Heart right ventricle (tissue), 16 donors: ENCODE data around the gene IQGAP2. TPM values are rescaled to one million over a fixed set of nuclear protein-coding genes. Genes with fewer than 3 reads are reported as not detected.

Experiments used
- ATAC-seq, 8 donors: fragments of 200-7000 bp; cut with Tn5 transposase; one replicate each; pipeline ENCODE4 v1.9.1; 2020; ENCODE audit warnings: mild to moderate bottlenecking in 8 of 8, moderate library complexity in 8 of 8, moderate number of reproducible peaks in 1 of 8
- DNase-seq, 2 donors: peaks; one replicate each; pipeline ENCODE4 v3.0.0-alpha.2; 2020
- H3K27ac ChIP-seq, 10 donors: fragments of 200-600 bp; sonication (generic) in 2 of 10; one replicate each; pipeline versions ENCODE4 v1.5.0 to v1.8.0; 2020 to 2022; ENCODE audit warnings: mild to moderate bottlenecking in 3 of 10
- H3K27me3 ChIP-seq, 7 donors: fragments of 200-600 bp; one replicate each; pipeline ENCODE4 v1.8.0; 2021 to 2022; ENCODE audit warnings: mild to moderate bottlenecking in 2 of 7
- H3K36me3 ChIP-seq, 9 donors: fragments of 200-600 bp; sonication (generic) in 1 of 9; one replicate each; pipeline versions ENCODE4 v1.5.0 to v1.8.0; 2020 to 2022; ENCODE audit warnings: mild to moderate bottlenecking in 2 of 9
- H3K4me1 ChIP-seq, 9 donors: fragments of 200-600 bp; sonication (generic) in 1 of 9; one replicate each; pipeline versions ENCODE4 v1.5.0 to v1.8.0; 2020 to 2022; ENCODE audit warnings: mild to moderate bottlenecking in 4 of 9
- H3K4me3 ChIP-seq, 10 donors: fragments of 200-600 bp; sonication (generic) in 2 of 10; one replicate each; pipeline versions ENCODE4 v1.5.0 to v1.8.0; 2020 to 2022; ENCODE audit warnings: mild to moderate bottlenecking in 7 of 10, moderate library complexity in 2 of 10
- H3K9me3 ChIP-seq, 11 donors: fragments of 200-600 bp in 10 of 11; sonication (generic) in 2 of 11; one replicate each; pipeline versions ENCODE4 v1.5.0 to v1.8.0; 2013 to 2022; ENCODE audit warnings: mild to moderate bottlenecking in 2 of 11, control low read depth in 1 of 11, moderate library complexity in 1 of 11
- WGBS, 2 donors: extraction: QIAGEN DNeasy Blood & Tissue Kit; methylation state at CpG; one replicate each; pipeline ENCODE4 v1.1.7; 2013; ENCODE audit warnings: inconsistent platforms in 1 of 2; 5-methylcytosine and 5-hydroxymethylcytosine counted together
- intact Hi-C, 10 donors: fragments of 100-400 bp; cut with DNase I; formaldehyde crosslinking; loops; one replicate each; pipeline versions ENCODE4 v1.11.1 to v1.14.2; 2022
- polyA plus RNA-seq, 2 donors: library from polyadenylated mRNA; stranded (reverse); fragments of 200-250 nt; gene quantifications; one replicate each; pipeline ENCODE4 v1.2.3, GENCODE V29; 2013
- total RNA-seq, 10 donors: library from RNA; stranded (reverse); fragmentation: NEBNext Ultra II Directional in 3 of 10; extraction: Animal tissue kit (Norgen Biotek cat#: 25700) in 3 of 10; gene quantifications; one replicate each; pipeline versions ENCODE4 v1.2.1 to v1.2.4, GENCODE V29; 2021 to 2023
- TF ChIP-seq, protein P1 (sequence below), 9 donors: fragments of 200-600 bp; sonication (generic) in 2 of 9; IDR thresholded peaks; one replicate each; pipeline versions ENCODE4 v1.5.0 to v1.8.0; 2021 to 2022; ENCODE audit warnings: antibody characterized with exemption in 9 of 9, mild to moderate bottlenecking in 5 of 9, moderate library complexity in 1 of 9
- donor health status: Arrhythmogenic right ventricular cardiomyopathy.
- donor health status: ischemic (EF 13 %, LVEDD 7.1; RV severe dilation, severe dysfunction).
- donor health status: healthy with polysubstance abuse.
- donor health status: DM: no; HTN: yes; CAD: no.
- donor health status: DM: no; HTN: no; CAD: no.
- donor health status: ischemic (EF 25% LVEDD 6.9; RV normal size, moderate dysfunction).
- donor health status: ischemic (EF 25% LVEDD 5.7; RV mildly dilated, moderate dysfunction).
- donor health status: healthy.
- donor health status: DM: yes; HTN: yes; CAD: no.
- donor health status: Ischemic cardiomyopathy.
- donor health status: ischemic (EF 35%, LVEDD 5.7; RV mildly dilated, moderate dysfunction).
- donor health status: nonischemic (EF 11% LVEDD 7.7; RV severe dilation, severe dysfunction).
- donor health status: DM: yes; HTN: yes; CAD: no.
- donor health status: PGD.
- donor health status: ischemic (EF 29% LVEDD 5.4; RV normal size, mild dysfunction).
- donor health status: nonischemic (EF 23%, LVEDD 6.1; RV moderate dilation, normal function).

IQGAP2 gene
- total and polyA plus RNA-seq, 12 donors: 2.5 to 22.3 (median 5.0) TPM

DNA sequence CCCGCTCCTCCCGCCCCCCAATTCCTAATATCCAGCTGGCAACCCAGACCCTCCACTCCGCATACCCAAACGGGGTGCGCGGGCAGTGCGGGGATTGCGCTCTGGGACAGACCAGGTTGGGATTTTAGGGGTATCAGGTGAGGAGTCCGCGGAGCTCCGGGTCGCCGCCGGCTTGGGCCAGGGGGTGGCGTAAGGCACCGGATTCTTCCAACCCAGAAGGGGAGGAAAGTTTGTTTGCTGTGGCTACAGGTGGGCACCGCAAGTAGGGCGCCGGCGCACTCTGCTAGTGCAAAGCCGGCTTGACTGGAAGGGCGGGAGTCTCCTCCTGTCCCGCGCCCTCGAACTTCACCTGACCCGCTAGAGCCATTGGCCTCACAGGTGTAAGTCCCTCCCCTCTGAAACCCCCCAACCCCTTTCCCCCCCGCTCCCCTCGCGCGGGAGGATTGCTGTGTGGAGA is 709 bp downstream of the IQGAP2 start:
- TF ChIP-seq, protein P1, sequence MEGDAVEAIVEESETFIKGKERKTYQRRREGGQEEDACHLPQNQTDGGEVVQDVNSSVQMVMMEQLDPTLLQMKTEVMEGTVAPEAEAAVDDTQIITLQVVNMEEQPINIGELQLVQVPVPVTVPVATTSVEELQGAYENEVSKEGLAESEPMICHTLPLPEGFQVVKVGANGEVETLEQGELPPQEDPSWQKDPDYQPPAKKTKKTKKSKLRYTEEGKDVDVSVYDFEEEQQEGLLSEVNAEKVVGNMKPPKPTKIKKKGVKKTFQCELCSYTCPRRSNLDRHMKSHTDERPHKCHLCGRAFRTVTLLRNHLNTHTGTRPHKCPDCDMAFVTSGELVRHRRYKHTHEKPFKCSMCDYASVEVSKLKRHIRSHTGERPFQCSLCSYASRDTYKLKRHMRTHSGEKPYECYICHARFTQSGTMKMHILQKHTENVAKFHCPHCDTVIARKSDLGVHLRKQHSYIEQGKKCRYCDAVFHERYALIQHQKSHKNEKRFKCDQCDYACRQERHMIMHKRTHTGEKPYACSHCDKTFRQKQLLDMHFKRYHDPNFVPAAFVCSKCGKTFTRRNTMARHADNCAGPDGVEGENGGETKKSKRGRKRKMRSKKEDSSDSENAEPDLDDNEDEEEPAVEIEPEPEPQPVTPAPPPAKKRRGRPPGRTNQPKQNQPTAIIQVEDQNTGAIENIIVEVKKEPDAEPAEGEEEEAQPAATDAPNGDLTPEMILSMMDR (IDR thresholded peaks at IDR 0.05): peak in 3 of 9 donors; percentile 7 to 22 (median 16)
- H3K4me1 ChIP-seq: peaks cover 0 to 72% (median 19%) of the 10 kb centered on the region in 9 donors
- H3K4me3 ChIP-seq: peak overlapping the region in 9 of 10 donors; percentile 51 to 79 (median 64)
- peaks cover 0 to 50% (median 23%) of the 10 kb centered on the region in 7 donors for H3K27me3 ChIP-seq
- H3K9me3 ChIP-seq: no peaks in the 10 kb centered on the region
- peak overlapping the region in 8 of 10 donors; percentile 13 to 97 (median 62) for H3K27ac ChIP-seq
- peak in 1 of 2 donors; percentile 23 for DNase-seq
- H3K36me3 ChIP-seq: no peaks in the 10 kb centered on the region
- intact Hi-C loops: loop anchor here in 5 of 10 donors (10.0 kb wide), 3 partner anchors 141 to 171 kb away; no protein-coding TSS in a partner anchor
- ATAC-seq: peak in 6 of 8 donors; percentile 5 to 16 (median 10)
- WGBS, 2 donors: 1 to 3% methylated on average over 30 of the region's 30 CpGs

GRCh38 chr5:76404223-76405211 is 1.4 kb downstream of the IQGAP2 start:
- TF ChIP-seq, protein P1 (IDR thresholded peaks at IDR 0.05): no peak
- peak in 1 of 2 donors; percentile 26 for DNase-seq
- WGBS, 2 donors: 28 to 29% methylated on average over 21 of the region's 21 CpGs
- H3K36me3 ChIP-seq: no peaks in the 10 kb centered on the region
- no peaks in the 10 kb centered on the region for H3K9me3 ChIP-seq
- peaks cover 0 to 74% (median 19%) of the 10 kb centered on the region in 9 donors for H3K4me1 ChIP-seq
- H3K27me3 ChIP-seq: peaks cover 0 to 42% (median 23%) of the 10 kb centered on the region in 7 donors
- peak overlapping the region in 9 of 10 donors; percentile 51 to 79 (median 64) for H3K4me3 ChIP-seq
- peak overlapping the region in 6 of 10 donors; percentile 44 to 97 (median 66) for H3K27ac ChIP-seq
- ATAC-seq: peak in 3 of 8 donors; percentile 3 to 18 (median 15)
- intact Hi-C loops: loop anchor here in 5 of 10 donors (10.0 kb wide), 3 partner anchors 140 to 170 kb away; no protein-coding TSS in a partner anchor

DNA sequence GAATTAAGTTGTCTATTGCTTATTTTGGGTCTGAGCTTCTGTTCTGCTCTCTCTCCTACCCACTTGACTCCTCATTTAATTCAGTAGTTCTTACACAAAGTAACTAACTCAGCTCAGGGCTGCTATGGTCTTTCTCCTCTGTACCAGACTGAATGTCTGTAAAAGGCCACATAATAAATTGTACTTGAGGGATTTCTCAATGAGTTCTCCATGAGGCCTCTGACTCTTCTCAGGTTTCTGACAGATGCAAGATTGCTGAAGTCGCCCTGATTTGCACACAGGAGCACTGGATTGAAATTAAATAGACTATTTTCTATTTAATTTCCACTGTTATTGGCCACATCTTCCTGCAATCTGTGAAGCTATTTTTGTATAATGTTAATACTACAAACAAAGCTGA is 2.9 kb downstream of the IQGAP2 start:
- WGBS, 2 donors: 58 to 66% methylated on average over 1 of the region's 1 CpG
- TF ChIP-seq, protein P1 (IDR thresholded peaks at IDR 0.05): no peak
- ATAC-seq: no peak
- no peaks in the 10 kb centered on the region for H3K36me3 ChIP-seq
- H3K4me3 ChIP-seq: peak overlapping the region in 2 of 10 donors; percentile 64 to 79
- H3K9me3 ChIP-seq: no peaks in the 10 kb centered on the region
- H3K27me3 ChIP-seq: peaks cover 0 to 27% (median 18%) of the 10 kb centered on the region in 7 donors
- peak overlapping the region in 1 of 10 donors; percentile 97 for H3K27ac ChIP-seq
- intact Hi-C loops: loop anchor here in 5 of 10 donors (10.0 kb wide), 3 partner anchors 139 to 169 kb away; no protein-coding TSS in a partner anchor
- H3K4me1 ChIP-seq: peaks cover 0 to 74% (median 19%) of the 10 kb centered on the region in 9 donors
- no peak for DNase-seq

GRCh38 chr5:76406673-76407072 is 3.6 kb downstream of the IQGAP2 start:
- 81 to 85% methylated on average over 1 of the region's 1 CpG for WGBS, 2 donors
- Histone ChIP-seq H3K27ac (peak overlapping the region in 1 of 10 donors; percentile 97), H3K4me3 (no peak overlapping the region), H3K27me3 (peaks cover 0 to 24% (median 12%) of the 10 kb centered on the region in 7 donors), H3K4me1 (peaks cover 0 to 70% (median 18%) of the 10 kb centered on the region in 9 donors), H3K9me3 (no peaks in the 10 kb centered on the region), H3K36me3 (no peaks in the 10 kb centered on the region)
- no peak for DNase-seq
- ATAC-seq: no peak
- intact Hi-C loops: loop anchor here in 5 of 10 donors (10.0 kb wide), 3 partner anchors 138 to 168 kb away; no protein-coding TSS in a partner anchor
- TF ChIP-seq, protein P1 (IDR thresholded peaks at IDR 0.05): no peak
